HEK293T (cell line): ENCODE measurements around the gene AMER2.

Experiments
- ARNT ChIP-seq: fragments of 450-650 bp; IDR thresholded peaks from 2 replicates; pipeline ENCODE4 v1.6.1; 2017; ENCODE audit warnings: mild to moderate bottlenecking
- CTBP1 ChIP-seq: fragments of 450-650 bp; IDR thresholded peaks from 2 replicates; pipeline ENCODE4 v1.6.1; 2016; ENCODE audit warnings: borderline replicate concordance
- FOXK2 ChIP-seq: fragments of 450-650 bp; IDR thresholded peaks from 2 replicates; pipeline ENCODE4 v1.6.1; 2016; ENCODE audit warnings: mild to moderate bottlenecking
- NFRKB ChIP-seq: fragments of 450-650 bp; IDR thresholded peaks from 2 replicates; pipeline ENCODE4 v1.6.1; 2016; ENCODE audit warnings: mild to moderate bottlenecking, moderate library complexity
- PKNOX1 ChIP-seq: fragments of 450-650 bp; IDR thresholded peaks from 2 replicates; pipeline ENCODE4 v1.6.1; 2016
- SP1 ChIP-seq: fragments of 450-650 bp; IDR thresholded peaks from 2 replicates; pipeline ENCODE4 v1.6.1; 2017
- SUZ12 ChIP-seq: fragments of 450-650 bp; IDR thresholded peaks from 2 replicates; pipeline ENCODE4 v1.6.1; 2016; ENCODE audit warnings: mild to moderate bottlenecking
- TARDBP ChIP-seq: fragments of 450-650 bp; IDR thresholded peaks from 2 replicates; pipeline ENCODE4 v1.6.1; 2016

GRCh38 chr13:25157681-25158080 is 14.4 kb downstream of the AMER2 start:
- no peak for TF ChIP-seq SP1
- no peak for TF ChIP-seq TARDBP
- TF ChIP-seq FOXK2, result no peak
- no peak for TF ChIP-seq PKNOX1
- TF ChIP-seq CTBP1, result no peak
- no peak for TF ChIP-seq SUZ12
- no peak for TF ChIP-seq NFRKB
- TF ChIP-seq ARNT, result no peak
